Measurements from ENCODE around the gene BCL6.

Gene BCL6

GRCh38 chr3:187763850-187764648 lies 18.8 kb upstream of the BCL6 start:
- DNase-seq (ENCODE audit: low read depth): no peak
- no peak overlapping the region for H3K4me3 ChIP-seq (ENCODE audit: low read depth, low read length)

- H3K4me3 ChIP-seq (ENCODE audit: low read depth, low read length): no peak overlapping the region
- DNase-seq (ENCODE audit: low read depth): no peak
Measured at GRCh38 chr3:187762792-187763191, 17.5 kb upstream of the BCL6 start.

- no peak overlapping the region for H3K4me3 ChIP-seq (ENCODE audit: low read depth, low read length)
- no peak for DNase-seq (ENCODE audit: low read depth)
Measured at GRCh38 chr3:187759601-187760000, 14.3 kb upstream of the BCL6 start.

- no peak for DNase-seq (ENCODE audit: low read depth)
- no peak overlapping the region for H3K4me3 ChIP-seq (ENCODE audit: low read depth, low read length)
Measured at GRCh38 chr3:187758318-187758955, 13.2 kb upstream of the BCL6 start.

- no peak for DNase-seq (ENCODE audit: low read depth)
- no peak overlapping the region for H3K4me3 ChIP-seq (ENCODE audit: low read depth, low read length)
Measured at GRCh38 chr3:187753516-187753915, 8.2 kb upstream of the BCL6 start.

- no peak for DNase-seq (ENCODE audit: low read depth)
- H3K4me3 ChIP-seq (ENCODE audit: low read depth, low read length): peak overlapping the region; percentile 15
Measured at GRCh38 chr3:187750513-187751123, 5.3 kb upstream of the BCL6 start.

GRCh38 chr3:187750006-187750512 lies 4.8 kb upstream of the BCL6 start:
- DNase-seq (ENCODE audit: low read depth): no peak
- H3K4me3 ChIP-seq (ENCODE audit: low read depth, low read length): peak overlapping the region; percentile 15

- no peak overlapping the region for H3K4me3 ChIP-seq (ENCODE audit: low read depth, low read length)
- no peak for DNase-seq (ENCODE audit: low read depth)
Measured at GRCh38 chr3:187748050-187748481, 2.8 kb upstream of the BCL6 start.

- H3K4me3 ChIP-seq (ENCODE audit: low read depth, low read length): no peak overlapping the region
- DNase-seq (ENCODE audit: low read depth): no peak
Measured at GRCh38 chr3:187747506-187747905, 2.2 kb upstream of the BCL6 start.

- no peak for DNase-seq (ENCODE audit: low read depth)
- H3K4me3 ChIP-seq (ENCODE audit: low read depth, low read length): peak overlapping the region; percentile 82
Measured at GRCh38 chr3:187746442-187747281, 1.4 kb upstream of the BCL6 start.

GRCh38 chr3:187746059-187746441 lies 782 bp upstream of the BCL6 start:
- DNase-seq (ENCODE audit: low read depth): no peak
- H3K4me3 ChIP-seq (ENCODE audit: low read depth, low read length): peak overlapping the region; percentile 82

- peak overlapping the region; percentile 82 for H3K4me3 ChIP-seq (ENCODE audit: low read depth, low read length)
- no peak for DNase-seq (ENCODE audit: low read depth)
Measured at GRCh38 chr3:187744169-187745151, 808 bp downstream of the BCL6 start.

GRCh38 chr3:187743195-187744141 lies 1.8 kb downstream of the BCL6 start:
- peak overlapping the region; percentile 82 for H3K4me3 ChIP-seq (ENCODE audit: low read depth, low read length)
- DNase-seq (ENCODE audit: low read depth): no peak

- no peak for DNase-seq (ENCODE audit: low read depth)
- H3K4me3 ChIP-seq (ENCODE audit: low read depth, low read length): peak overlapping the region; percentile 82
Measured at GRCh38 chr3:187742351-187743171, 2.7 kb downstream of the BCL6 start.

GRCh38 chr3:187741403-187742350 lies 3.6 kb downstream of the BCL6 start:
- peak overlapping the region; percentile 82 for H3K4me3 ChIP-seq (ENCODE audit: low read depth, low read length)
- no peak for DNase-seq (ENCODE audit: low read depth)

Measured in skeletal muscle cell (primary cell).